ENCODE results near the gene RPTOR. TPM values are rescaled to one million over a fixed set of nuclear protein-coding genes. Genes with fewer than 3 reads are reported as not detected.
"Not testable (repeated sequence)": the region's sequence is repeated elsewhere in the genome, so short reads cannot be mapped to it uniquely, and the experiment has no call there.

Gene RPTOR
- total RNA-seq, 1 donor, result 29.8 TPM

GRCh38 chr17:80624864-80625263, 80.2 kb downstream of the RPTOR start:
- Histone ChIP-seq H3K4me1 (ENCODE audit: insufficient read depth, low read length) (peaks cover 13% of the 10 kb centered on the region), H3K9me3 (ENCODE audit: low read depth, low read length) (no peaks in the 10 kb centered on the region), H3K4me3 (ENCODE audit: low read length) (no peak overlapping the region), H3K27me3 (ENCODE audit: insufficient read depth, low read length) (no peaks in the 10 kb centered on the region)

- Histone ChIP-seq H3K9me3 (ENCODE audit: low read depth, low read length) (no peaks in the 10 kb centered on the region), H3K27me3 (ENCODE audit: insufficient read depth, low read length) (no peaks in the 10 kb centered on the region), H3K4me1 (ENCODE audit: insufficient read depth, low read length) (peaks cover 13% of the 10 kb centered on the region), H3K4me3 (ENCODE audit: low read length) (no peak overlapping the region)
Observed at GRCh38 chr17:80625627-80626026, 81.0 kb downstream of the RPTOR start.

GRCh38 chr17:80628881-80629280, 84.2 kb downstream of the RPTOR start:
- not testable (repeated sequence) for H3K9me3 ChIP-seq (ENCODE audit: low read depth, low read length); H3K4me1 ChIP-seq (ENCODE audit: insufficient read depth, low read length); H3K27me3 ChIP-seq (ENCODE audit: insufficient read depth, low read length); H3K4me3 ChIP-seq (ENCODE audit: low read length)

GRCh38 chr17:80629298-80630028, 84.8 kb downstream of the RPTOR start:
- no peaks in the 10 kb centered on the region for H3K4me1 ChIP-seq (ENCODE audit: insufficient read depth, low read length)
- H3K27me3 ChIP-seq (ENCODE audit: insufficient read depth, low read length), result no peaks in the 10 kb centered on the region
- H3K9me3 ChIP-seq (ENCODE audit: low read depth, low read length), result no peaks in the 10 kb centered on the region
- H3K4me3 ChIP-seq (ENCODE audit: low read length), result no peak overlapping the region

DNA sequence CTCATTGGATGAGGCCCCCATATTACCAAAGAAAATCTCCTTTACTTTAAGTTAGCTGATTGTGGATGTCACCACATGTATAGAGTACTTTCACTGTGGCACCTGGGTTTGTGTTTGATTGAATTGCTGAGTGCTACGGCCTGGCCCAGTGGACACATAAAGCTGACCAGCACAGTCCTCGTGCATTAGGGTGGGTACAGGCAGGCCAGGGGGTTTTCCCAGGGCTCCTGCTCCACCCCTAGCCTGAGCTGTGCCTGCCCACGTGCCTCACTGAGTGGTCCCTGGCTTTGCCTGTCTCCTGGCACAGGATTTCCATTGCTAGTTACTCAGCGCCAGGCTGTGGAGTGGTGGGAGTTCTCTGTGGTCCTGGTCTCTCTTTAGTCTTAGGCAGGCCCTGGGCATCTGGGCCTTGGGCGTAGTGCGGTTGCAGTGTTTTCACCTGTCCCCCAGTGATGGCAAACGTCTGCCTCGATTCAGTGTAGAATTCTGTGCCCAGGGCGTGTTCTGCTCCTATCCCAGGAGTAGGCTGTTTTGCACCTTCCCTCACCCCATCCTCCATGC, 86.0 kb downstream of the RPTOR start:
- Histone ChIP-seq H3K9me3 (ENCODE audit: low read depth, low read length) (no peaks in the 10 kb centered on the region), H3K4me1 (ENCODE audit: insufficient read depth, low read length) (no peaks in the 10 kb centered on the region), H3K27me3 (ENCODE audit: insufficient read depth, low read length) (no peaks in the 10 kb centered on the region), H3K4me3 (ENCODE audit: low read length) (no peak overlapping the region)

DNA sequence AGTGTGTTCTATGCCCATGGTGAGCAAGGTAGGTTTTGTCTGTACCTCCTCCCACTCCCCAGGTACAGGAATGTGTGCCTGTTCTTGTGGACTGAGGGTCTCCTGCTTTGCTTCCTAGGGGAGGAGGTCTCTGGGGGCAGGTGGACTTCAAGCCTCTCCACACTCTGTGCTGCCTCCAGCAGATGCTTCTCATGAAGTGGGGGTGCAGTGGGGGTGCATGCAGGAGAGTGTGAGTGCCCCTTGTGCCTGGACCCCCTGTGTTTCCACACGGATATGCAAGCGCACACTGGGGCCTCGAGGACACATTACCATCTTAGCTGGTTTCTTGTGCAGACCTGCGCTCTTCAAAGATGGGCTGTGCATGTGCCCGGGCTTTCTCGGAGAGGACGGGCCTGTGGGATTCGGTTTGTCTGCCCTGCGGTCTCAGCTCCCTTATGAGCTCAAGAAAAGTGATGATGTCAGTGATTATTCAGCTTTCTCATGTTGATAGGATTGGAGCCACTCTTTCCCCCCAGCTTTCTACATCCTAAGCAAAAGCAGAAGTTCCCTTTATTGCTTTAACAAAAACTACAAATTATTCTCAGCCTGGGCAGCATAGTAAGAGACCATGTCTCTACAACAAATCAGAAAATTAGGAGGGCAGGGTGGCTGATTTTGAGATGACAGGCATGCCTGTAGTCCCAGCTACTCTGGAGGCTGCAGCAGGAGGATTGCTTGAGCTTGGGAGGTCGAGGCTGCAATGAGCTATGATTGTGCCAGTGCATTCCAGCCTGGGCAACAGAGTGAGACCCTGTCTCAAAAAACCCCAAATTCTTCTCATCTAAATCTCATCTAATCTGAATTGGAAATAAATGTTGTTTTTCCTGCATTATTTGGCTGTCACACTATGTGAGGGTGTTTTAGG, 86.8 kb downstream of the RPTOR start:
- no peaks in the 10 kb centered on the region for H3K9me3 ChIP-seq (ENCODE audit: low read depth, low read length)
- H3K4me3 ChIP-seq (ENCODE audit: low read length), result no peak overlapping the region
- H3K4me1 ChIP-seq (ENCODE audit: insufficient read depth, low read length), result no peaks in the 10 kb centered on the region
- H3K27me3 ChIP-seq (ENCODE audit: insufficient read depth, low read length), result no peaks in the 10 kb centered on the region

DNA sequence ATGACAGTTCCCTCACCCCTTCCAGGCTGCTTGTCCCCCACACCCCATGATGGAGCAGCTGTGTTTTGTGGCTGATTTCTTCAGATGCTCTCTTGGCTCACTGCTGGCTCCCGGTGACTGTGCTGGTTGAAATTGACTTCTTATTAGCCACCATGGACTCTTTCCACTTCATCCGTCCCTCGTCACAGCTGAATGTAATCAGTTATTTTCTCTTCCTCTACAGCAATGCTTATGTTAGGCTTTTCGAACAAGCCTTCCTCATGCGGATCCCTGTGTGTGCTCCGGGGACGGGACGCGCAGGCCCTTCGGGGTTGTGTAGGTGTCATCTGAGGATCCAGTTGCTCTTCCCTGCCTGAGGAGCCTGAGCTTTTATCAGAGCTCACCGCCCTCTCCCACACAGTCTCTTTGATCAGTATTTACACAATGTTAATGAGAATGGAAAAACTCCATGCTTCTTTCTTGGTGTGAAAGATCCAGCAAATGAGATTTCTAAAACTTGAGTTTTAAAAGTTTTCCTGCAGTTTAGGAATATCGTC, 87.5 kb downstream of the RPTOR start:
- H3K4me3 ChIP-seq (ENCODE audit: low read length), result no peak overlapping the region
- no peaks in the 10 kb centered on the region for H3K9me3 ChIP-seq (ENCODE audit: low read depth, low read length)
- H3K27me3 ChIP-seq (ENCODE audit: insufficient read depth, low read length), result no peaks in the 10 kb centered on the region
- no peaks in the 10 kb centered on the region for H3K4me1 ChIP-seq (ENCODE audit: insufficient read depth, low read length)

- Histone ChIP-seq H3K4me3 (ENCODE audit: low read length) (no peak overlapping the region), H3K9me3 (ENCODE audit: low read depth, low read length) (no peaks in the 10 kb centered on the region), H3K27me3 (ENCODE audit: insufficient read depth, low read length) (no peaks in the 10 kb centered on the region), H3K4me1 (ENCODE audit: insufficient read depth, low read length) (no peaks in the 10 kb centered on the region)
Observed at GRCh38 chr17:80633207-80633606, 88.6 kb downstream of the RPTOR start.

DNA sequence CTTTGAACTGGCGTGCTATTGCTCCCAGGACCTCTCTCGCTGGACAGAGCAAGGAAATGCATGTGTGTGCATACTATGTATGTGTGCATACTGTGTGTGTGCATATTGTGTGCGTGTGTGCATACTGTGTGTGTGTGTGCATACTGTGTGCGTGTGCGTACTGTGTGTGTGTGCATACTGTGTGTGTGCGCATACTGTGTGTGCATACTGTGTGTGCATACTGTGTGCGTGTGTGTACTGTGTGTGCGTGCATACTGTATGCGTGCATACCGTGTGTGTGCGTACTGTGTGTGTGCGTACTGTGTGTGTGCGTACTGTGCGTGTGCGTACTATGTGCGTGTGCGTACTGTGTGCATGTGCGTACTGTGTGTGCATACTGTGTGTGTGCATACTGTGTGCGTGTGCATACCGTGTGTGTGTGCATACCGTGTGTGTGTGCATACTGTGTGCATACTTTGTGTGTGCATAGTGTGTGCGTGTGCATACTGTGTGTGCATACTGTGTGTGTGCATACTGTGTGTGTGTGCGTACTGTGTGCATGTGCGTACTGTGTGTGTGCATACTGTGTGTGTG, 89.4 kb downstream of the RPTOR start:
- Histone ChIP-seq H3K9me3 (ENCODE audit: low read depth, low read length) (no peaks in the 10 kb centered on the region), H3K27me3 (ENCODE audit: insufficient read depth, low read length) (no peaks in the 10 kb centered on the region), H3K4me3 (ENCODE audit: low read length) (no peak overlapping the region), H3K4me1 (ENCODE audit: insufficient read depth, low read length) (no peaks in the 10 kb centered on the region)

GRCh38 chr17:80636361-80637018, 91.9 kb downstream of the RPTOR start:
- Histone ChIP-seq H3K27me3 (ENCODE audit: insufficient read depth, low read length) (no peaks in the 10 kb centered on the region), H3K9me3 (ENCODE audit: low read depth, low read length) (no peaks in the 10 kb centered on the region), H3K4me1 (ENCODE audit: insufficient read depth, low read length) (no peaks in the 10 kb centered on the region), H3K4me3 (ENCODE audit: low read length) (no peak overlapping the region)

DNA sequence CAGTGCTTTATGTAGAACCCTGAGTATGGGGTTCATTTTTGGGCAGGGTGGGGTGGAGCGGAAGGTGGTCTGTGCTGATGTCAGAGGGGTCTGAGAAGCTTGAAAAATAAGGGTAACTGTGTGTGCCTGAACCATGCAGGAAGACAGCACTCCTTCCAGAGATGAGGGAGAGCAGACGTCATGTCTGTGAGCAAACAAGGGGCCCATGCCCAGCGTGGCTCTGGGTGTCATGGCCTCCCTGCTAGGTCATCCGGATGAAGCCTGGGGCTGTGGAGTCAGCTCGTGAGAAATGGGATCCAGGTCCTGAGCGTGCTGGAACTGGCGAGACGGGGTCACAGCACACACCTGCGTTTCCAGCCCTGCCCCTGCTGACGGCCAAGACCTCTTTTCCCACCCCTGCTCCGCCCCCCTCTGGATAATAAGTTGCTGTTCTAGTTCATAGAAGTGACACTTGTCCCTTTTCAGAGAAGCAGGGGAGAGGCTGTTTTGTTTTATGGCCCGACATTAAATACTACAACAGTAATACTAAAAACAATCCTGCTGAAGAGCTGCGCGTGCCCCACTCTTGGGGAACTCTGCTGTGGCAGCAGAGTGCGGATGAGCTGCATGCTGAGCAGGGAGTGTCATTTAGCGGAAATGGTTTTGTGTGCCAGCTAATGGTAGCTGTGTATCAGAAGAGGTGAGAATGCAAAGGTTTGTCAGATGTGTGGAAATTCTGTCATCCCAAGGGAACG, 92.6 kb downstream of the RPTOR start:
- Histone ChIP-seq H3K27me3 (ENCODE audit: insufficient read depth, low read length) (no peaks in the 10 kb centered on the region), H3K4me3 (ENCODE audit: low read length) (no peak overlapping the region), H3K4me1 (ENCODE audit: insufficient read depth, low read length) (no peaks in the 10 kb centered on the region), H3K9me3 (ENCODE audit: low read depth, low read length) (no peaks in the 10 kb centered on the region)

GRCh38 chr17:80639658-80640057, 95.0 kb downstream of the RPTOR start:
- no peak overlapping the region for H3K4me3 ChIP-seq (ENCODE audit: low read length)
- H3K27me3 ChIP-seq (ENCODE audit: insufficient read depth, low read length), result no peaks in the 10 kb centered on the region
- H3K9me3 ChIP-seq (ENCODE audit: low read depth, low read length), result no peaks in the 10 kb centered on the region
- no peaks in the 10 kb centered on the region for H3K4me1 ChIP-seq (ENCODE audit: insufficient read depth, low read length)

DNA sequence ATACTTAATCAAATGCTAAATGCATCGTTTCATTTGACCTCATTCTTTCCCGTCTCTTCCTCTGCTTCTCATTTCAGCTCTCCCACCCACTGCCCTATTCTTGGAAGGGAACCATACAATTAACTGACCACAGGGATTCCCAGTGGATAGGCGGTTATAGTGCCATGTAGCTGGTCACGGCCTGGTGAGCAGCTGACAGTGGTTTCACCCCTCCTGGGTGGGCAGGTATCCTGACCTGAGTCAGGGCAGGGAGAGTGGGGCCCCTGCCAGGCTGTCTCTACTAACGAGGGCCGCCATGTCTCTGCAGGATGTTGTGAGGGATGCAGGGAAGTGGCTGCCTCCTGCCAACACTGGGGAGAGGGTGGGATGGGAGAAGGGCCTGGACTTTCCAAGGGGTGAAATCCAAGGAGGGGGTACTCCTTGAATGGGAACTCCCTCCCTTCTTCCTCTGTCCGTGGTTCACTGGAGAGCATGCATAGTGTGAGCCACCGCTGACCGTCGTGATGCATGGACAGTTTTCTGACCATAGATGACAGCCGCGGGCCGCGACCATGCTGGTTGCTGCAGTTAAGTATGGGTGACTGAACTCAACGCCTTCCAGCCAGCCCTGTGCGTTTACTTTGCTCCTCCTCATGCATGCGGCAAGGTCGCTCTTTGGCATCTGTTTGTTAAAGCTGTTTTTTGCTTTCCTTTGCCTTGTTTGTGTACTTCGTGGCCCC, 95.9 kb downstream of the RPTOR start:
- H3K9me3 ChIP-seq (ENCODE audit: low read depth, low read length), result no peaks in the 10 kb centered on the region
- H3K27me3 ChIP-seq (ENCODE audit: insufficient read depth, low read length), result no peaks in the 10 kb centered on the region
- no peak overlapping the region for H3K4me3 ChIP-seq (ENCODE audit: low read length)
- H3K4me1 ChIP-seq (ENCODE audit: insufficient read depth, low read length), result no peaks in the 10 kb centered on the region
